CD4-positive, alpha-beta T cell treated with Interleukin-6 at 100 ng/mL for 8 hours (primary cell): ENCODE results near the gene DYRK3.
A peak's percentile ranks its signal among the peaks of the same experiment; 100 is the strongest.

Experiments used
- DNase-seq: peaks from one replicate; pipeline ENCODE4 v3.0.0-alpha.2; 2020; ENCODE audit warnings: mixed read lengths, low spot score

The DYRK3 gene

DNA sequence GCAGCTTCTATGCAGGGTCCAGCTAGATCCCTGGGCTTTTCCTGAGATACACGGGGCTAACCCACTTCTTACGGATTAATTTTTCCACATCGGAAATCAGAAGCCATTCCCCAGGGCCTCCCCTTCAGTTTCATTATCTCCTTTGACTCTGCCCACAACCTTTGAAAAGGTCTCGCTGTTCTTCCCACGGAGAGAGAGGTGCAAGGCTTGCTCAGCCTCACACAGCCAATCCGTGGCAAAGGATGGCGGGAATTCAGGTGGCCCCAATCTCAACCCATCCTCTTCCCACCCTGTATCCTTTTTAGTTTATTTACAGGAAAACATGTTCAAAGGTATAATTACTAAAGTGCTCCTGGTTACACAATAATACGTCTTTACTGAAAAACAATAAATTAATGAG lies 48.7 kb downstream of the DYRK3 start:
- DNase-seq = no peak

DNA sequence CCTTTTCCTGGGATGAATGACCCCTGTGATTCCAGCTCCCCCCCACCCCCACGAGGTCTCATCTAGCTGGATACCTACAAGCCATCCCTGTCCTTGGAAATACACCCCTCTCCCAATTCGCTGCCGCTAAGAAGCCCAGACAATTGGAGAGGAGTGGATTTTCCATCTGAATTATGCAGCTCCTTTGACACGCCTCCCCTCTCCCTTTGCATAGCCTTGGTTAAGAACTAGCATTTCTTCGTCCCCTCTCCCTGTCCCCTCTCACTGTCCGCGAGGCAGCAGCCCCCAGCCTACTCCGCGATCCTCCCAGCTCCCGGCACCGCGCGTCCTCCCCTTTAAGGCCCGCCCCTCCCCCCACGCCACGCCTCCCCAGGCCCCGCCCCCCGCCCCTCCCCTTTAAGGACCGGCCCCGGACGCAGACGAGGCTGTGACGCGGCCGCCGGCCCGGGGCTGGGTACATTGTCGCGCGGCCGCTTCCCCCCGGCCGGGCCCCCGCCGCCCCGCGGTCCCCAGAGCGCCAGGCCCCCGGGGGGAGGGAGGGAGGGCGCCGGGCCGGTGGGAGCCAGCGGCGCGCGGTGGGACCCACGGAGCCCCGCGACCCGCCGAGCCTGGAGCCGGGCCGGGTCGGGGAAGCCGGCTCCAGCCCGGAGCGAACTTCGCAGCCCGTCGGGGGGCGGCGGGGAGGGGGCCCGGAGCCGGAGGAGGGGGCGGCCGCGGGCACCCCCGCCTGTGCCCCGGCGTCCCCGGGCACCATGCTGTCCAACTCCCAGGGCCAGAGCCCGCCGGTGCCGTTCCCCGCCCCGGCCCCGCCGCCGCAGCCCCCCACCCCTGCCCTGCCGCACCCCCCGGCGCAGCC lies 49.4 kb downstream of the DYRK3 start, which contains the start of gene MAPKAPK2:
TSS of gene MAPKAPK2 (plus strand) at position 428 of the 856 bp plus-strand sequence. CDS start at position 753, 325 bp downstream.
- peak; percentile 77 for DNase-seq

DNA sequence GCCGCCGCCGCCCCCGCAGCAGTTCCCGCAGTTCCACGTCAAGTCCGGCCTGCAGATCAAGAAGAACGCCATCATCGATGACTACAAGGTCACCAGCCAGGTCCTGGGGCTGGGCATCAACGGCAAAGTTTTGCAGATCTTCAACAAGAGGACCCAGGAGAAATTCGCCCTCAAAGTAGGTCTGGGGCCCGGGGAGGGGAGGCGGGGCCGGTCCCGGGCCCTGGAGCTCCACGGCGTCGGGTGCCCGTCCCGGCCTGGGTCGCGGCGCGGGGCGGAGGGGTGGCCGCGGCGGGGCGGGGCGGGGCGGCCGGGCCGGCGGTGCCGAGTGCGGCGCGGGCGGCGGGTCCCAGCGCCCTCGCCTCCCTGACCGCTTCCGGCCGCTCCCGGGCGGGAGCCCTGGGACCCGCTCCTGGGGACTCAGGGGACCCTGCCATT lies 50.0 kb downstream of the DYRK3 start:
- no peak for DNase-seq

DNA sequence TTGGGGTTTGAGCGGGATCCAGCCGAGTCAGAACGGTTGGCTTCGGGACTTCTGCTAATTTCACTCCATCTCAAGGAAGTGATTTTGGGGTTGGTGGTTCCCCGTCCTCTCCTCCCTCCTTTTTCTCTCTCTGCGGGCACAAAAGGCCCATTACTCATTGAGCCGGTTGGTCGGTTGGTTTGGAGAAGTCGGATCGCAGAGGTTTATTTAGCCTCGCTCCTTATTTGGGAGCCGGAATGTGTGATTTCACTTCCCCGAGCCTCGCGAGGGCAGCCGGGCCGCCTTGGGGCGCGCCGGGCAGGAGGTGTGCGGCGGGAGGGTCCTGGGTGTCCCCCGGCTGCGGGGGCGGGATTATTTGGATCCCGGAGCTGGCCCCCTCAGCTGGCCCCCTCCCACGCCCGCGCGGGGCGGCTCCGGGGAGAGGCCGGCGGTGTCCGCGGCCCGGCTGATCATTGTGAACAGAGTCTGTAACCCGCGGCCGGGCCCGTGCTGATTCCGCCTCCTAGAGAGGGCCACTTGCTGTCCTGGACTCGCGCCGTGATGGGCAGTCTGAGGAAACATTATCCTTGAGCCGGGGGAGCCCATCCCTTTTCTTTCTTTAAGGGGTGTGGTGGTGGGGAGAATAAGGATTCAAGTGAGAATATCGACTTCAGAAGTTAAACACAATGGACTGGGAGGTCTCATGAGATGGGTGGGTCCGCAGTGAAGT lies 50.6 kb downstream of the DYRK3 start:
- DNase-seq = peak; percentile 34

DNA sequence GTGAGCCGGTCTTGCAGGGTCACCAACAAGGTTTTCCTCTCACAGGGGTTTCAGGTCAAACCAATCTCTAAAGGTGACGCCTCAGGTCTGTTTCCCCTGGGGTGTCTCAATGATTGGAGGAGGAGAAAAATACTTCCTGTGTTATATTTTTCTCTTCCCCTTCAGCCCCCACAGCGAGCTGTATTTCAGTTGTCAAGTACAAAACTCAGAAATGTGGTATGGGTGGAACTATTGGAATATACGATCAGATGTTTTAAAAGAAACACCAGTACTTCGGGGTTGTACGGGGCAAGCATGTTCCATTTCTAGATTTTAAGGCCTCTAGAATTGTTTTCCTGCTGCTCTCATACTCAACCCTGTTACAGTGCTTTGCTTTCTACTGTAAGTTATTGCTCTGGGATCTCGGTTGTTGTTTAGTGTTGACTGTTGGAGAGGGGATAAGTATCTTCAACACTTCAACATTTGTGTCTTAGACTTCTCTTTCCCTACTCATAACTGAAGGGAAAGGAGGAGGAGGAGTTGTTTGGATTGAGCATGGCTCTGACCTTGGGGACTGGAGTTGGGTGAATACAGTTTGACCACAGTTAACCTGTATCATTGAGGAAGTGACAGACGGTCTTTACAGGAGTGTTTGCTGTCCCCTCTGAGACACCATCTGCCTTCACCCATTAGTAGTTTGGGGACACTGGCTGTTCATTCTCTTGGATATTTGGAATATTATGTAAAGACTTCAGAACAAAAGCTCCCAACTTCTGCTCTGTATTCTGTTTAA lies 51.3 kb downstream of the DYRK3 start:
- peak; percentile 37 for DNase-seq

DNA sequence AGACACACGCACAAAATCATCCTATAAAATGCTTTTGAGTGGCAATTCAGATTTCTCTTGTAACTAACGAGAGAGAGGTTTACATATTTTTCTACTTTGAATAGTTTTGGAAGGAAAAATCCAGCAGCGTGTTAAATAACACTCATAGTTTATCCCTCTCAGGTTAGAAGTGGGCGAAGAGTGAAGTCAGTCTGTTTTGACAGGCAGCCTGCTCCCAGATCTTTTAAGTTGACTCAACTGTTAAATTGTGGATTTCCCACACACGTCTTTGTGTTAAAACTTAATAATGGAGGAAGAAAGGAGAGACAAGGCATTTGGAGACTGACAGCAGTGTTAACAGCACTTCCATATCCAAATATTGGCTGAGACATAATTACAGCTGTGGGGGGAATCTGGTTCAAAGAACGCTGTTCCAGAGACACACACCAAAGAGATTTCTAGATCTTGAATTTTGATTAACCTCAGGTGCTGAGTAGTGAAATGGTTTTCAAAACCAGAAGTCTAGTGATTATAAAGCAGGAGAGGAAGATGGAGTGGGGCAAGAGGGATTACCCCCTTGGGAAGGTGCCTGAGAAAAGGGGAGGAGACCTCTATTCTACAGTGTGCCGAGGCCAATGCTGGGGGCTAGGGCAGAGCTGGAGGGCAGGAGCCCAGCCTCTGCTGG lies 52.0 kb downstream of the DYRK3 start:
- no peak for DNase-seq

DNA sequence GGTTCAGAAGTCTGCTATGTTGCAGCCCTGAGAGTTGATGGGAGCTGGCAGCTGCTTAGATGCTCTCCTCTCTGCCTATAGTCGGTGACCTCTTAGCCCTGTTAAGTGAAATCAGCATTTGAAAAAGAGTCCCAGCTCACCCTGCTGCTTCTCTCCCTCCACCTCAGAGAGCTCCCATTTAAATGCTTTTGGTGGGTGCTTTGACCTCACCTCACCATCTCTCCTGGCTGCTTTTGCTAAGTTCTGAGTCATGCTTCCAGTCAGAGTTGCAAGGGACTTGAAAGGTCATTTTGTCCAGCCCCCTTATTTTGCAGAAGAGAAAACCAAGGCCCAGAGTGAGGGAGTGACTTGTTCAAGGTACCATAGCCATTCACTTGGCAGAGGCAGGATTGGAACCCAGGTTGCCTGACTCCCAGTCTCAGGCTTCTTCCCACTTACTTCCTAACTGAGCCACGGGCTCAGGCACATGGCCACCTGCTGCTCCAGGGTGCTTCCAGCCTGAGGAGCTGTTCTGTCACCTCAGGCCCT lies 52.6 kb downstream of the DYRK3 start:
- DNase-seq = no peak

DNA sequence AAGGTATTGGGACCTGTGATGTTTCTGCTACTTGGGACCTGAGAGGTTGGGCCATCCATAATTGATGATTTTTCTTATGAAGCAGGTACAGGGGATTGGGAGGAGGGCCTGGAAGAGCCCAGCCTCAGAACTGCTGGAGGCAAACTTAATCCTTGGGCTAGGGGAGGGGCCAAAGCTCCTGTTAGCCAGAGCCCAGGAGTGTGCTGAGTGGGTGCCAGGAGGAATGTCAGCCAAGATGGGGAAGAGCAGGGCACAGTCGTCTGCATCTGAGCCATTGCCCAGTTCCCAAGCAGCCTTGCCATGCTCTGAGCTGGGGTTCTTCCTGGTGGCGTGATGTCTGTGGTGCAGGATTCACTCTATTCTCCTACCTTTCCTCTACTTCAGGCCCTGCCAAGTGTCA lies 55.2 kb downstream of the DYRK3 start:
- no peak for DNase-seq

DNA sequence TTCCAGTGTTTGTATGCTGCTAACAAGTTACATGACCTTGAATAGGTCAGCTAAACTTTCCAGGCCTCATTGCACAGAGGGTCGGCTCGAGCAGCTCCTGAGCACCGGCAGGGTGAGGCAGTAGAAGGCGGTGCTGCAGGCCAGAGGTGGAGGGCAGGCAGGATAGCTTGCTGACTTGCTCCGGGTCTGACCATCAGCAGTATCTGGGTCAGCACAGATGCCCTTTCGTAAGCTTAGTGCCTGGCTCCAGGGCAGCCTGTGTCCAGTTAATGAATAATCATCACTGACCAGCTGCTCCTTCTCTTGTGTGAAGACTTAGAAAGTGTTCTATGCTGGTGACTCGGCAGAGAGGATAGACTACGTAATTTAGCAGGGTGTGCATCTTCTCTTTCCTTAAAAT lies 56.3 kb downstream of the DYRK3 start:
- DNase-seq = no peak

DNA sequence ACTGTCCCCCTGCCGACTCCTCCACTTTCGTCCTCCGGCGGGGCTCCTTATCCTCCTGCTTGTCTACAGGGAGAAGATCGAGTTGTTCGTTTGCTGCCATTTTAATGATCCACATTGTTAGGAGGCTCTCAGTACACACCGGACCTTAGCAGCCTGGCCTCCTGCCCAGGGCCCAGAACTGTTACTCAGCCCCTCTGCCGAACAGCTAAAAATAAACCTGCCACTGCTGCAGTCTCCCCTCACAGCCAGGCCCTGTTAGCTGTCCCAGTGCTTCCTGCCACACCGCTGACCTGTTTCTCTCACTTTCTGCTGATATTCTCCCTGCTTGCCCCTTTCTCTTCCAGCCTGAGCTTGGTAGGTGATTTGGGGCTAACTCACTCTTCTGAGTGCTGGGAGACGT lies 57.7 kb downstream of the DYRK3 start:
- no peak for DNase-seq

DNA sequence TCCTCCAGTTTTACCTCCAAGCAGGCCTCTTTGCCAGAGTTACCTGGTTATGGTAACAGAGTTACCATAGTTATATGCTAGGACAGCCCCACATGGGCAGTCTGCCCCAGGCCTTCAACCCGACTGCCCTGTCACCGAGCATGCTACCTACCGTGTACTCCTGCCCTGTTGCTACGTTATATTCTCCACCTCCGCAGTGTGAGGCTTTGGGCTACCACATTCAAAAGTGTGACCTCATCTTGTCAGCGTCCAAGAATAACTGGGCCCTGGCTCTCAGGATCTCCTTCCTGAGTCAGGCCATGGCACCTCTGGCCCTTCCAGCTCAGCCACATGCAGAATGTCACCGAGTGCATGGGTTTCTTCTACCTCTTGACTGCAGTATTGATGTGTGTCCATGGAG lies 58.3 kb downstream of the DYRK3 start:
- DNase-seq = no peak

DNA sequence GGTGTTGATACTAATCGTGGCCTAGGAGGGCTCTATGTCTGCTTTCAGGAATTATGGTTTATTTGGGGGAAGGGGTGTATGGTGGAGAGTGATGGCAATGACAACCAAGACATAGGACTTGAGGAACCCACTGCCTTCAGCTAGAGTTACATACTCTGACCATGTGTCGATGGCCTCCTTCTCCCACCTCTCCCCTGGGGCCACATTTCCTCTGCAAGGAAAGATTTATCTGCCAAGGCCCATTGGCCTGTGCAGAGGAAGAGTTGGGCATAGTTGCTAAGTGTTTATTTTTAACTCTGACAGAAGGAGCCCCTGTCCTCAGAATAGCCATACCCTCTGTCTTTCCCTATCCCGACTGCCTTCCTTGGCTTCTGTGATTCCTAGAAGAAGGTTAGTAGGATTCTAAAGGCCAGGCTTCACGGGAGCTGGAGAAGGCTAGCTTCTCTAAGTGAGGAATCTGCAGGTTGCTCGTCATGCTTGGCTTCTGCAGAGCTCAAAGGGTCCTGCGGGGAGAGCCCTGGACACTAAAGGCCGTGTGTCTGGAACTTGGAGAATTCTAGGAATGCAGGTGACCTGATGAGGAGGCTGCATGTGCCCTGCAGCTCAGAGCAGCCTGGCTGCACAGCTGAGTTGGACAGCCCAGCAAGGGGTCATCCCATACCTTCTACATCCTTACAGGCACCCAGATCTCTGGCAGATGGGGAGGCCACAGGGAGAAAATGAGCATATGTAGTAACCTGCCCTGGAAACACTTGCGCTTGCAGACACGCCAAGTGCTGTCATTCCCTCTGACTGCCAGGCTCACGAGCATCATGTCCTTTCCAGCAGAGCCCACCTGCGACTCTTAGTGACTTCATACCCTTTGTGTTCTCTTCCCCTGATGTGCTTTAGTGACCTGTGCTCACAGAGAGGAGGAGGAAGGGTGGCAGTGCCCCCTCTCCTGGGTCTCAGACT lies 59.1 kb downstream of the DYRK3 start:
- DNase-seq = no peak

DNA sequence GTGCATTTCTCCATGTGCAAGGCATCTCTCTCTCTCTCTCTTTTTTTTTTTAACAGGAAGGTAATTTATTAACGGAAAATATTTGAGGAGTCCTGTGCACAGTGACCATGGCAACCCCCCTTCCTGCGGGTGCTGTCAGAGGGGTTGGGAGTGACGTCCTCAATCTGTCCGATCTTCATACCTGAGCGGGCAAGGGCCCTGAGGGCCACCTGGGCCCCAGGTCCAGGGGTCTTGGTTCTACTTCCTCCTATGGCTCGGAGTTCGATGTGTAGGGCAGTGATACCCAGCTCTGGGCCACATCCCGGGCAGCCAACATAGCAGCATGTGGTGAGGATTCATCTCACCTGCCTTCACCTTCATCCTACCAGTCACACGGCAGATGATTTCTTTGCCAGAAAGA lies 60.4 kb downstream of the DYRK3 start:
- no peak for DNase-seq

DNA sequence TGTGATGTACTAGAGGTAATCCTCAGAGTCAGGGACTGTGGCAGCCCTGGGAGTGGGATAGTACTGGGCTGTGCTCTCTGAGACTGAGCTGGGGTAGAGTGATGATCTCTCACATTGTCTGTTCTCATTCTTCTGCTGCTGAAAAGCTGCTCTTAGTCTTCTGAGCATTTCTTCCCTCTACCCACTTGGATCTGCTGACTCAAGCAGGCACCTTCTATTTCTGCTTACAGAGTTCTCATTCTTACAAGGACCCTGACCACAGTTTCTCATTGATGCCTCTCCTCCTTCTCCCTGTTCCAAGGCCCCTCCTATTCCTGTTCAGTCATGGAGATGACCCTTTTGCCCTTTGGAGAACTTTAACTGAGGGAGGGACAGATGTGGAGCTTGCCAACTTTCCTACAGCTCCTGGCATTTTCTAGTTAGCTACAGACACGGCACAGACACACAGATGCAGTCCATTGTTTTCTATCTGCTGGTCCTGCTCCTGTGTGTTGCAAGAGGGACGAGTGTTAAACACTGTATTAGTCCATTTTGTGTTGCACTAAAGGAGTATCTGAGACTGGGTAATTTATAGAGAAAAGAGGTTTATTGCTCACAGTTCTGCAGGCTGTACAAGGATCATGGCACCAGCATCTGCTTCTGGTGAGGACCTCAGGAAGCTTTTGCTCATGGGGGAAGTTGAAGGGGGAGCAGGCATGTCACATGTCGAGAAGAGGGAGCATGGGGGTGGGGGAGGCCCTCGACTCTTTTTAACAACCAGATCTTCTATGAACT lies 61.7 kb downstream of the DYRK3 start:
- no peak for DNase-seq

DNA sequence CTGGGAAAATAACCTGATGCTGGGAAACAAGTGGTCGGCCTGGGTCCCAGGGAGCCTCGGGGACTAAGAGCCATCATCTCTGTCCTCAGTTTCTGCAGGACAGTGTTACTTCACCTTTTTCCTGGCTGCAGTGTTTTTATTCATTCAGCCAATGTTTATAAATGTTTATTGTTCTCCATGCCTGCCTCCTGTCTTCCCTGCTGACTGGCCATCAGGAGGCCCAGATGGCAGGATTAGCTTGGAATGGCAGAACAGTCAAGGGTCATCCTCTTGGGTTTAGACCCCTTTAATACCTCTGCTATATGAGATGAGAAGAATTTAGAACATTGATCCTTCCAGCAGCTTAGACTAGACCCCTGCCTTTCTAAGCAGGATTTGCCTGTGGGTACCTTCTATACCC lies 62.7 kb downstream of the DYRK3 start:
- no peak for DNase-seq
